ENCODE data around the gene OSMR. TPM values are rescaled to one million over a fixed set of nuclear protein-coding genes. Genes with fewer than 3 reads are reported as not detected.

OSMR gene
- total RNA-seq, 2 experiments from 2014 or later: not detected

DNA sequence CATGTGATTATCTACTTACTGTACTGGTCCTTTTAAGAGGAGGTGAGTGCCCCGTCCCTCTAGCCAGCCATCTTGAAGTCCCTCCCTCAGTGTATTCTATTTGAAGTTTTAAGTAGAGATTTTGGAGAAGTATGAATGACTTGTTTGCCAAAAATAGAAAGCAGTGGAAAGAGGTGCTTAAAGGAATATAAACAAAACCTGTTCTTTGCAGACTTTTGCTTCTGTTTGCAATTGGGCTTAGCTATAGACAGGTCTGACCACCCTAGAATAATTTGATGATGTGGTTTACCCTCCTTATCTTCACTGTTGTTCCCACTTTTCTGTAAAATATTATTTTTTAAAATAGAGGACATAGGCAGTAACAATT, 21.2 kb downstream of the OSMR start:
- no TSS peak for BruUV-seq (replicated peaks)
- no peaks in the 10 kb centered on the region for H3K4me1 ChIP-seq (ENCODE audit: insufficient read depth, low read length, poor library complexity, severe bottlenecking)
- intact Hi-C loops (cut with micrococcal nuclease; ENCODE audit: unreplicated experiment): no loop called here
- H3K4me2 ChIP-seq (ENCODE audit: low read length): no peak overlapping the region
- ChIA-PET POLR2A (no interaction called here), CTCF (ENCODE audit: unreplicated experiment) (no interaction called here)
- no peak for TF ChIP-seq EZH2phosphoT487 (IDR thresholded peaks at IDR 0.05; ENCODE audit: borderline replicate concordance, low read depth, low read length)
- TF ChIP-seq, protein P1, sequence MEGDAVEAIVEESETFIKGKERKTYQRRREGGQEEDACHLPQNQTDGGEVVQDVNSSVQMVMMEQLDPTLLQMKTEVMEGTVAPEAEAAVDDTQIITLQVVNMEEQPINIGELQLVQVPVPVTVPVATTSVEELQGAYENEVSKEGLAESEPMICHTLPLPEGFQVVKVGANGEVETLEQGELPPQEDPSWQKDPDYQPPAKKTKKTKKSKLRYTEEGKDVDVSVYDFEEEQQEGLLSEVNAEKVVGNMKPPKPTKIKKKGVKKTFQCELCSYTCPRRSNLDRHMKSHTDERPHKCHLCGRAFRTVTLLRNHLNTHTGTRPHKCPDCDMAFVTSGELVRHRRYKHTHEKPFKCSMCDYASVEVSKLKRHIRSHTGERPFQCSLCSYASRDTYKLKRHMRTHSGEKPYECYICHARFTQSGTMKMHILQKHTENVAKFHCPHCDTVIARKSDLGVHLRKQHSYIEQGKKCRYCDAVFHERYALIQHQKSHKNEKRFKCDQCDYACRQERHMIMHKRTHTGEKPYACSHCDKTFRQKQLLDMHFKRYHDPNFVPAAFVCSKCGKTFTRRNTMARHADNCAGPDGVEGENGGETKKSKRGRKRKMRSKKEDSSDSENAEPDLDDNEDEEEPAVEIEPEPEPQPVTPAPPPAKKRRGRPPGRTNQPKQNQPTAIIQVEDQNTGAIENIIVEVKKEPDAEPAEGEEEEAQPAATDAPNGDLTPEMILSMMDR (conservative IDR thresholded peaks at IDR 0.05; ENCODE audit: low read length): no peak
- no peak overlapping the region for H2AFZ ChIP-seq (ENCODE audit: low read length)
- no peaks in the 10 kb centered on the region for H3K36me3 ChIP-seq (ENCODE audit: insufficient read depth, low read length)
- no peak overlapping the region for H3K27ac ChIP-seq (ENCODE audit: low read depth, low read length, poor library complexity, severe bottlenecking)
- no peak overlapping the region for H3K4me3 ChIP-seq (ENCODE audit: low read depth, low read length, poor library complexity, severe bottlenecking)
- no peak for DNase-seq (ENCODE audit: low spot score)
- no peaks in the 10 kb centered on the region for H4K20me1 ChIP-seq (ENCODE audit: insufficient read depth, low read length)
- H3K9me2 ChIP-seq (ENCODE audit: insufficient read depth, low read length): no peaks in the 10 kb centered on the region
- H3K9me3 ChIP-seq (ENCODE audit: low read length): no peaks in the 10 kb centered on the region
- no peaks in the 10 kb centered on the region for H3K79me2 ChIP-seq (ENCODE audit: insufficient read depth, low read depth, low read length)

DNA sequence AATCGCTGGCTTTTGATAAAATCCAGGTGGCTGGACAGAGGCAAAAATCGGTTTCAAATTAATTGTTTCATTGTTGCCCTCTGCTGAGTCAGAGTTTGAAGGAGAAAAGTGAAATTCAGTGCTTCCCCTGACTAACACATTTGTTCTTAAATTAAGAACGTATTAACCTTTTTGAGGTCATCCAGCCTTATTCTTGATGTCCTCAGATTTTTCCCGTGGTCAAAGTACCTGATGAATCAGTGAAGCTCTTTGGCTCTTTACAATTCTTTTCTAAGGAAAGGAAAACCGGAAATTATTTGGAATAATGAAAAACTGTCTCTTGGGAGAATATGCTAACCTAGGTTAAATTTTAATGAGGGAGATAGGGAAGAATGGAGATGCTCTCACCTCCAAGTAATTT, 21.6 kb downstream of the OSMR start:
- no peaks in the 10 kb centered on the region for H3K79me2 ChIP-seq (ENCODE audit: insufficient read depth, low read depth, low read length)
- BruUV-seq (replicated peaks): no TSS peak

DNA sequence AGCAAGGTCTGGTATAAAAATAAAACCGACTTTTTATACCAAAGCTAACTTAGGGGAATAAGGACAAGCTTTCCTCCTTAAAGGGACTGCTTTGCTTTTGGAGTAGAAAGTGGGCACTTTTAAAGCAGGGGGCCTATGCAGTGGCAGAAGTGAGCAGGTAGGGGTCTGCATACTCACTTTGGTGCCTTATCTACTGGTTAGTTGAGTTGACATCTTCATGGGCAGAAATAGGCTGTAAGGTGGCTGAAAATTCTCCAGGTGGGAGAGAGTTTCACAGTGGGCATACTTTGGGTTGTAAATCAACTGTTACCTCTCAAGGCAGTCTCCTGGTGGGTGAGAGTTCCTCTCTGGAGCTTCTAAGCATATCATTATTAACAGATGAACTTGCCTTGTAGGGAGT, 24.8 kb downstream of the OSMR start:
- Histone ChIP-seq H3K79me2 (ENCODE audit: insufficient read depth, low read depth, low read length) (no peaks in the 10 kb centered on the region), H4K20me1 (ENCODE audit: insufficient read depth, low read length) (no peaks in the 10 kb centered on the region), H2AFZ (ENCODE audit: low read length) (no peak overlapping the region), H3K4me3 (ENCODE audit: low read depth, low read length, poor library complexity, severe bottlenecking) (no peak overlapping the region), H3K4me1 (ENCODE audit: insufficient read depth, low read length, poor library complexity, severe bottlenecking) (no peaks in the 10 kb centered on the region), H3K9me3 (ENCODE audit: low read length) (no peaks in the 10 kb centered on the region), H3K4me2 (ENCODE audit: low read length) (no peak overlapping the region), H3K9me2 (ENCODE audit: insufficient read depth, low read length) (no peaks in the 10 kb centered on the region), H3K36me3 (ENCODE audit: insufficient read depth, low read length) (no peaks in the 10 kb centered on the region), H3K27ac (ENCODE audit: low read depth, low read length, poor library complexity, severe bottlenecking) (no peak overlapping the region)
- ChIA-PET CTCF (ENCODE audit: unreplicated experiment) (no interaction called here), POLR2A (no interaction called here)
- intact Hi-C loops (cut with micrococcal nuclease; ENCODE audit: unreplicated experiment): no loop called here
- TF ChIP-seq, protein P1 (conservative IDR thresholded peaks at IDR 0.05; ENCODE audit: low read length): no peak
- TF ChIP-seq EZH2phosphoT487 (IDR thresholded peaks at IDR 0.05; ENCODE audit: borderline replicate concordance, low read depth, low read length): no peak
- no peak for DNase-seq (ENCODE audit: low spot score)
- BruUV-seq (replicated peaks): no TSS peak

More for the DNA sequence above, 21.6 kb downstream of the OSMR start:
- no peaks in the 10 kb centered on the region for H4K20me1 ChIP-seq (ENCODE audit: insufficient read depth, low read length)
- no peaks in the 10 kb centered on the region for H3K4me1 ChIP-seq (ENCODE audit: insufficient read depth, low read length, poor library complexity, severe bottlenecking)
- no peak overlapping the region for H3K4me3 ChIP-seq (ENCODE audit: low read depth, low read length, poor library complexity, severe bottlenecking)
- H2AFZ ChIP-seq (ENCODE audit: low read length): no peak overlapping the region
- no peak for DNase-seq (ENCODE audit: low spot score)
- H3K4me2 ChIP-seq (ENCODE audit: low read length): no peak overlapping the region
- ChIA-PET CTCF (ENCODE audit: unreplicated experiment) (no interaction called here), POLR2A (no interaction called here)
- no peaks in the 10 kb centered on the region for H3K36me3 ChIP-seq (ENCODE audit: insufficient read depth, low read length)
- no peaks in the 10 kb centered on the region for H3K9me3 ChIP-seq (ENCODE audit: low read length)
- H3K9me2 ChIP-seq (ENCODE audit: insufficient read depth, low read length): no peaks in the 10 kb centered on the region
- no peak overlapping the region for H3K27ac ChIP-seq (ENCODE audit: low read depth, low read length, poor library complexity, severe bottlenecking)
- intact Hi-C loops (cut with micrococcal nuclease; ENCODE audit: unreplicated experiment): no loop called here
- TF ChIP-seq, protein P1 (conservative IDR thresholded peaks at IDR 0.05; ENCODE audit: low read length): no peak
- TF ChIP-seq EZH2phosphoT487 (IDR thresholded peaks at IDR 0.05; ENCODE audit: borderline replicate concordance, low read depth, low read length): no peak

Data from OCI-LY7 (cell line).